Stimulated activated CD4-positive, alpha-beta T cell treated with anti-CD3 and anti-CD28 coated beads, Interleukin-1b, Interleukin-23, amount 100 ng/mL, for 1 hour (primary cell): ENCODE data around the gene FN1.
A peak's percentile ranks its signal among the peaks of the same experiment; 100 is the strongest.
"Not testable (repeated sequence)": the region's sequence is repeated elsewhere in the genome, so short reads cannot be mapped to it uniquely, and the experiment has no call there.

ENCODE experiments used
- DNase-seq, 2 donors: peaks; one replicate each; pipeline ENCODE4 v3.0.0-alpha.2; 2020; ENCODE audit warnings: low read depth in 2 of 2

FN1 gene

GRCh38 chr2:215338883-215339679 lies 96.8 kb downstream of the FN1 start:
- no peak for DNase-seq

DNA sequence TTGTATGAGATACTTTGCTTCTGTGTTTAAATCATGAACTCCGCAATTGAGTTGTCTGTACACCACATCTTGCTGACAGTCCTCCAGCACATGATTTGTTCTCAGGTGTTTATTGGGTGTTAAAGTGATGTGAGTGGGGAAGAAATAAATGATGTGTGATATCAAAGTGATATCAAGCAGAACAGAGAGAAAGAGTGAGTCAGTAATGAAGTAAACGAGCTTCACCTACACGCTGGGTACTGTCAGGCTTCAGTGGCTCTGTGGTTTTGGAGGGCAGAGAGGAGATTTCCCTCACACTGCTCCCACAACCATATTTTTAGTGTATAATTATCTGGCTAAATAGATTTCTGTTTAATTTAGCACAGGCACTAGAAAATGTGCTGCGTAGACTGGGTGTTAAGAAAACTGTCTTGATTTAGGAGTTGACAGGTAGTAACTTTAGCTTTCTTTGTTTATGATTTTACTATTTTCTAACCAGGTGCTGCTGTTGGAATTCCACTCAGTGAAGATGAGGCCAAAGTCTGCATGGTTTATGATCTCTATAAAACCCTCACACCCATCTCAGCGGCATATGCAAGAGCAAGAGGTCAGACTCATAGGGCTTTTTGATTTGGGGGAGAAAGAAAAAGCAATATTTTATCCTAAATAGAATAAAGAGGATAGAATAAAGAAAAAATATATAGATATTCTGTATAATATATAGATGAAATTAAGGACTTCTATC lies 102.8 kb downstream of the FN1 start:
- DNase-seq, result no peak

DNA sequence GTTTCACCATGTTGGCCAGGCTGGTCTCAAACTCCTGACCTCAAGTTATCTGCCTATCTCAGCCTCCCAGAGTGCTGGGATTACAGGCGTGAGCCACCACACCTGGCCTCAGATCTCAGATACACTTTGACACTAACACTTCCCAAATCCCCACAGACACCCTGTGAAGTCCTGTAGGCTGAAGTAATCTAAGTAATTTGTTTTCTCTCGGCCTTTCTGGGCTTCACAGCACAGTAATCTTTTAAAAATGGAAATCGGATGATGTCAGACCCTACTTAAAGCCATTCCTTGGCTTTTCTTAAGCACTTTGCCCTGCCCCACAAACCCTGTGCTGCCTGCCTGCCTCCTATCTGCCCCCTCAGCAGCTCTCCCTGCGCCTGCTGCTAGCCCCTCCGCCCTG lies 107.8 kb downstream of the FN1 start:
- DNase-seq, result no peak

DNA sequence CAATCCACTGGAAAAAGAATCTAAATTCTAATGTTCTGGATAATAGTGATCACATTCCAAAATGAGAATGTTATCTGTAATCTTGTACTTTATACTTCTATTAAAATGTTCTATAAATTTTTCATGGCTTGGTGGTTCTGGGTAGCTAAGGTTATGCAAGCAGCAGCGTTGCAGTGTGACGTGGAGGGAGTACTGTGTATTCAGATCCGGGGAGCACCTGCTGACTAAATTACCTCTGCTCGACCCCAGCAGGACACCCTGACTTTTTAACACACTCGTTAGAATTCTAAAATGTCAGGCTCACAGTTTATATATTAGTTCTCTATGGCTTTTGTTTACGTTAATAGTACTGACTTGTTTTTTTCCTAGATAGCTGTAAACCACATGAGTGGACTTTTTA lies 111.1 kb downstream of the FN1 start:
- no peak for DNase-seq

- no peak for DNase-seq
Measured at GRCh38 chr2:215320679-215321078, 115.2 kb downstream of the FN1 start.

DNA sequence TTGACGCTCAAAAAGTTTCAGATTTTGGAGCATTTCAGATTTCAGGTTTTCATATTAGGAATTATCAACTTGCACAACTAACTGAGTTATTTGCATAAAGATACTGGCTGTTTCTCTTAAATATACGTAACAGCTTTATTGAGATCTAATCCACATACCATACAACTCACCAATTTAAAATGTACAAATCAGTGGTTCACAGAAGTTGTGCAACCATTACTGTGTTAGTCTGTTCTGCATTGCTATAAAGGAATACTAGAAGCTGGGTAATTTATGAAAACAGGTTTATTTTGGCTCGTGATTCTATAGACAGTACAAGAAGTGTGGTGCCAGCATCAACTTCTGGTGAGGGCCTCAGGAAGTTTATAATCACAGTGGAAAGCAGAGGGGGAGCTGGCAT lies 115.8 kb downstream of the FN1 start:
- no peak for DNase-seq

- no peak for DNase-seq
Measured at GRCh38 chr2:215319500-215319899, 116.4 kb downstream of the FN1 start.

DNA sequence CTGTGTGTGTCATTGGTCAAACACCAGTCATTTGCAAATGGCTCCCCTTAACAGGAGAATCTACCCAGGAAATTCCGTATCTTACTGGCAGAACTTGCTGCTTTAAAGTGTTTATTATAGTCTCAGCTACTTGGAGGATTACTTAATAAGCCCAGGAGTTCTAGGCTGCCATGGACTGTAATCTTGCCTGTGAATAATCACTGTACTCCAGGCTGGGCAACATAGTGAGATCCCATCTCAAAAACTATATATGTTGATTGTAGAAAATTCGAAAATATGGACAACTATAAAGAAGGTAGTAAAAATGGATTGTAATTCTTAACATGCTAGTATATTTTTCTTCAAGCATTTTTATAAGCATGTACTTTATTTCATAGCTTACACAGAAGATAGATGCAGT lies 119.5 kb downstream of the FN1 start:
- DNase-seq, result no peak

DNA sequence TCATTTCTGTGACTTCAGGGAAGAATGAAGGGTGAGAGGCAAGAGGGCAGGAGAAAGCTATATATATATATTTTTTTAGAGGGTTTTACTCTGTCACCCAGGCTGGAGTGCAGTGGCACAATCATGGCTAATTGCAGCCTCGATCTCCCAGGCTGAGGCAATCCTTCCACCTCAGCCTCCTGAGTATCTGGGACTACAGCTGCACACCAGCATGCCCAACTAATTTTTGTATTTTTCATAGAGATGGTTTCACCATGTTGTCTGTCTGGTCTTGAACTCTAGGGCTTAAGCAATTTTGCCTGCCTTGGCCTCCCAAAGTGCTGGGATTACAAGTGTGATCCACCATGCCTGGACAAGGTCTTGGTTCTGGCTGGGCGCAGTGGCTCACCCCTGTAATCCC lies 120.6 kb downstream of the FN1 start:
- DNase-seq, result no peak

GRCh38 chr2:215314896-215315295 lies 121.0 kb downstream of the FN1 start:
- DNase-seq, result no peak

DNA sequence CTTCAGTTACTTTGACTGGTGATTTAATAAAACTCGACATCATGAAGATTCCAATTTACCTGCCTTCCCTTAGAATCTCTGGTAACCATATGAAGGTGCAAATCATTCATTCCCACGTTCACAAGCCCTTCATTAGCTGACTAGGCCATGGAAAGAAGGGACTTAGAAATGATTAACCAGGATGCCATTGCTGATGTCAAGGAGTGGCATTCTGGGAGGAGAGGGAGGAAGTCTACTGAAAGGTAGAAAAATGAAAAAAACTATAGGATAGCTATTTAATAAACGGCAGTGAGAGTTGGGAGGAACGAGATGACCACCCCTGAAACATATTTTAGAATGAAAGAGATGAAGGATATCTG lies 122.6 kb downstream of the FN1 start:
- DNase-seq, result no peak

DNA sequence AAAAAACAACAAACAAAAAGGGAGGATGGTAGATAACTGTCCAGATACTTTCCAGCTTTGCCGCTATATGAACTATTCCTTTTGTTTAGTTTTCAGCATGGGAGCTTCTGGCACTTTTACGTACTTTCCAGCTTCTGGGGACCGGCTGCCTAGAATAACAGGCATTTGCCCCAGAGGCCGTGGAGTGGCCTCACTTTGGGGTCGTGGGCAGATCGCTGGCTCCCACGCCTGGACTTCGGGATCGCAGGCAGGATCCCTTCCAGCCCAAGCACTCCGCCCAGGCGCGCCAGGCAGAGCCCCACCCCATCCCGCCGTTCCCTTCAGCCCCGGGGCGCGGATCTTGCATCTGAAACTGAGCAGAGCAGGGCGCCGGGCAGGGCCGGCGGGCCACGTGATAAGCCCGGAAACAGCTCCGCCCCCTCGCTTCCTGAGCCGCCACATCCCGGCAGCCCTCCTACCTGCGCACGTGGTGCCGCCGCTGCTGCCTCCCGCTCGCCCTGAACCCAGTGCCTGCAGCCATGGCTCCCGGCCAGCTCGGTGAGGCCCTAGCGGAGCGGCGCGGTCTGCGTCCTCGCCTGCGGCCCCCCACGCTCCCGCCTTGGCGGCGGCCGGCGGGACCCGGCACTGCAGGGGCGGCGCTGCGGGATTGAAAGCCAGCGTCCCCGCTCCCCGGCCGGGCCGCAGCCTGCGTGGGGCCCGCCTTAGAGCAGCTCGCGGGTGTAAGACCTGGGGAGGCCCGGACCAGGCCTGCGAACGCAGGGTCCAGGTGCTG lies 124.1 kb downstream of the FN1 start, which contains the start of gene ATIC:
Gene ATIC (plus strand): TSS at position 435 of the 772 bp plus-strand sequence. CDS start 84 bp downstream, at position 519.
- DNase-seq, result peak; percentile 65 to 75

- DNase-seq, result not testable (repeated sequence)
Measured at GRCh38 chr2:215311259-215311624, 124.6 kb downstream of the FN1 start.
